CD4-positive, alpha-beta T cell (primary cell): ENCODE results near the gene AP1S3. TPM values are rescaled to one million over a fixed set of nuclear protein-coding genes. Genes with fewer than 3 reads are reported as not detected.

Experiments used
- ATAC-seq: fragments of 200-7000 bp; cut with Tn5 transposase; one replicate; pipeline ENCODE4 v1.10.0; 2022; ENCODE audit warnings: mild to moderate bottlenecking; ENCODE audit not compliant: poor library complexity
- CTCF ChIA-PET: fragments of 350-600 bp; sonication (Branson Sonifier 250); formaldehyde crosslinking; loops from one replicate; lab custom pipeline; 2021; ENCODE audit warnings: antibody characterized with exemption, inconsistent platforms; lab: Charles Lee
- POLR2A ChIA-PET: fragments of 350-600 bp; sonication (Branson Sonifier 250); formaldehyde crosslinking; loops from one replicate; lab custom pipeline; 2021; ENCODE audit warnings: antibody characterized with exemption, inconsistent platforms; lab: Charles Lee
- DNase-seq, 14 experiments: peaks; one replicate each; pipeline ENCODE4 v3.0.0-alpha.2; 2013 to 2020; ENCODE audit warnings: mixed read lengths in 2 of 14
- H3K27ac ChIP-seq, 2 donors: one replicate each; pipeline versions ENCODE4 v1.5.1 to v1.7.0; 2013; ENCODE audit warnings: low read length in 2 of 2, low read depth in 1 of 2, mild to moderate bottlenecking in 1 of 2
- H3K27me3 ChIP-seq, 2 experiments: 1 replicate in 1 of 2; 2 replicates in 1 of 2; pipeline versions ENCODE4 v1.6.1 to v1.7.0; 2013; ENCODE audit warnings: low read length in 2 of 2, control low read depth in 1 of 2, mild to moderate bottlenecking in 1 of 2, moderate library complexity in 1 of 2; ENCODE audit not compliant: insufficient read depth in 2 of 2, control insufficient read depth in 1 of 2
- H3K36me3 ChIP-seq: one replicate; pipeline ENCODE4 v1.6.1; 2013; ENCODE audit warnings: low read length, control low read depth; ENCODE audit not compliant: insufficient read depth
- H3K4me1 ChIP-seq: one replicate; pipeline ENCODE4 v1.6.1; 2013; ENCODE audit warnings: low read length, control low read depth; ENCODE audit not compliant: insufficient read depth
- H3K4me3 ChIP-seq: one replicate; pipeline ENCODE4 v1.5.1; 2013; ENCODE audit warnings: mild to moderate bottlenecking, low read length, moderate library complexity
- H3K9me3 ChIP-seq, 2 experiments: 1 replicate in 1 of 2; 2 replicates in 1 of 2; pipeline versions ENCODE4 v1.6.1 to v1.7.0; 2013; ENCODE audit warnings: low read length in 2 of 2, mild to moderate bottlenecking in 2 of 2, control low read depth in 1 of 2, moderate library complexity in 1 of 2; ENCODE audit not compliant: control insufficient read depth in 1 of 2, insufficient read depth in 1 of 2
- H3K27ac Mint-ChIP-seq: one replicate; pipeline ENCODE4 v1.8.0; 2020; ENCODE audit warnings: mixed read lengths
- H3K27me3 Mint-ChIP-seq: one replicate; pipeline ENCODE4 v1.8.0; 2021; ENCODE audit warnings: mixed read lengths
- H3K36me3 Mint-ChIP-seq: one replicate; pipeline ENCODE4 v1.8.0; 2021; ENCODE audit warnings: low read depth, mixed read lengths
- H3K4me1 Mint-ChIP-seq: one replicate; pipeline ENCODE4 v1.8.0; 2021; ENCODE audit warnings: low read depth, mixed read lengths
- H3K4me3 Mint-ChIP-seq: one replicate; pipeline ENCODE4 v1.8.0; 2020; ENCODE audit warnings: mild to moderate bottlenecking, mixed read lengths
- H3K9me3 Mint-ChIP-seq: one replicate; pipeline ENCODE4 v1.8.0; 2020; ENCODE audit warnings: mixed read lengths
- intact Hi-C, 2 experiments: fragments of 100-400 bp; cut with DNase I in 1 of 2; cut with micrococcal nuclease in 1 of 2; formaldehyde crosslinking; loops; one replicate each; pipeline versions ENCODE4 v1.15.1 to v1.9.0; 2023 to 2025; cut with DNase I, micrococcal nuclease
- total RNA-seq, 174 experiments: library from RNA in 2 of 174; stranded (reverse) in 2 of 174; gene quantifications; one replicate each; pipeline ENCODE4 v1.2.3 and lab custom pipeline; 2021 to 2026
- TF ChIP-seq, protein P1 (sequence below): fragments of 200-600 bp; IDR thresholded peaks from one replicate; pipeline ENCODE4 v1.8.0; 2022; ENCODE audit warnings: antibody characterized with exemption, mild to moderate bottlenecking

The AP1S3 gene
- total RNA-seq, 2 experiments from 2014 or later: 0.50 to 0.71 TPM

DNA sequence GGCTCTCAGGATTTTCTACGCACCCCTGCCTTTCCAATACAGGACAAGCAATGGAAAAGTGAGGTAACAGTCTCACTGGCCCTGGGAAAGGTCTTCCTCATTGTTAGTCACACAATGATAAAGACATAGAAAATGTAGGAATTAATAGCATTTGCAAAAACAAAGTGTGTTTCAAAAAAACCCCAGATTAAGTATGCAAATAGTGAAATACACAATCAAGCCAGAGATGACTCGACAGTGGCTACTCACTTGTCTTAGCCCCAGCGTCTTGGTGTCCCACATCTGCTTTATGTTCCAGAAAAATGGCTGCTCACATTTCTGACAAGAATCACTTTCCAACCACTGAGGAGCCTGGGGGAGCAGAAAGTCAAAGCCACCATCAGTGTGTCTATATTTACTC lies 47.0 kb upstream of the AP1S3 start:
- Mint-ChIP-seq H3K4me3 (no peak overlapping the region), H3K27me3 (no peaks in the 10 kb centered on the region), H3K4me1 (no peaks in the 10 kb centered on the region), H3K36me3 (peaks cover 78% of the 10 kb centered on the region), H3K9me3 (no peaks in the 10 kb centered on the region), H3K27ac (no peak overlapping the region)
- Histone ChIP-seq H3K27ac (no peak overlapping the region), H3K36me3 (peaks cover 44% of the 10 kb centered on the region), H3K4me3 (no peak overlapping the region), H3K27me3 (no peaks in the 10 kb centered on the region), H3K9me3 (no peaks in the 10 kb centered on the region), H3K4me1 (no peaks in the 10 kb centered on the region)
- no peak for ATAC-seq
- ChIA-PET POLR2A (no interaction called here), CTCF (no interaction called here)
- TF ChIP-seq, protein P1, sequence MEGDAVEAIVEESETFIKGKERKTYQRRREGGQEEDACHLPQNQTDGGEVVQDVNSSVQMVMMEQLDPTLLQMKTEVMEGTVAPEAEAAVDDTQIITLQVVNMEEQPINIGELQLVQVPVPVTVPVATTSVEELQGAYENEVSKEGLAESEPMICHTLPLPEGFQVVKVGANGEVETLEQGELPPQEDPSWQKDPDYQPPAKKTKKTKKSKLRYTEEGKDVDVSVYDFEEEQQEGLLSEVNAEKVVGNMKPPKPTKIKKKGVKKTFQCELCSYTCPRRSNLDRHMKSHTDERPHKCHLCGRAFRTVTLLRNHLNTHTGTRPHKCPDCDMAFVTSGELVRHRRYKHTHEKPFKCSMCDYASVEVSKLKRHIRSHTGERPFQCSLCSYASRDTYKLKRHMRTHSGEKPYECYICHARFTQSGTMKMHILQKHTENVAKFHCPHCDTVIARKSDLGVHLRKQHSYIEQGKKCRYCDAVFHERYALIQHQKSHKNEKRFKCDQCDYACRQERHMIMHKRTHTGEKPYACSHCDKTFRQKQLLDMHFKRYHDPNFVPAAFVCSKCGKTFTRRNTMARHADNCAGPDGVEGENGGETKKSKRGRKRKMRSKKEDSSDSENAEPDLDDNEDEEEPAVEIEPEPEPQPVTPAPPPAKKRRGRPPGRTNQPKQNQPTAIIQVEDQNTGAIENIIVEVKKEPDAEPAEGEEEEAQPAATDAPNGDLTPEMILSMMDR: no peak
- DNase-seq: no peak
- intact Hi-C loops: no loop called here

GRCh38 chr2:223882715-223883114 lies 45.3 kb upstream of the AP1S3 start:
- Mint-ChIP-seq H3K4me1 (no peaks in the 10 kb centered on the region), H3K36me3 (peaks cover 84% of the 10 kb centered on the region), H3K4me3 (no peak overlapping the region), H3K27me3 (no peaks in the 10 kb centered on the region), H3K9me3 (no peaks in the 10 kb centered on the region), H3K27ac (no peak overlapping the region)
- DNase-seq (no peak), ATAC-seq (no peak)
- H3K36me3 ChIP-seq: peaks cover 58% of the 10 kb centered on the region
- H3K9me3 ChIP-seq: no peaks in the 10 kb centered on the region
- TF ChIP-seq, protein P1: no peak
- H3K4me1 ChIP-seq: no peaks in the 10 kb centered on the region
- intact Hi-C loops: no loop called here
- no peak overlapping the region for H3K27ac ChIP-seq
- ChIA-PET POLR2A (no interaction called here), CTCF (no interaction called here)
- no peak overlapping the region for H3K4me3 ChIP-seq
- no peaks in the 10 kb centered on the region for H3K27me3 ChIP-seq

DNA sequence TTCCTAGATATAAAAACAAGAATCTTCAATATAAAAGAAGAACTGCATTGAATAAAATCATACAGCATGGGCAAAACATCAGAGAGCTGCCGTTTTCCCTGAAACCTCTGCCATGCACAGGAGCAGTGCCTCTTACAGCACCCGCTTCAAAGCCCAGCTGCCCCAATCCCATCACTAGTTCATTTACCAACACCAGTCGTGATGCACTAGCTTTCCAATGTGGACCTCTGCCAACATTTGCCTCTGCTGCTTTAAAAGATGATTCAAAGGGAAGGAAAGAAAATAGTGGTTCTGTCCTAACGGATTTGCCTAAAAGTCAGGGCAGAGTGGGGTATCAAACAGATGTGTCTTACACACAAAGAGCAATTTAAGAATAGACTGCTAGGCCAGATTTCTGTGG lies 43.4 kb upstream of the AP1S3 start:
- ChIA-PET POLR2A (no interaction called here), CTCF (no interaction called here)
- H3K9me3 Mint-ChIP-seq: no peaks in the 10 kb centered on the region
- Histone ChIP-seq H3K27me3 (no peaks in the 10 kb centered on the region), H3K27ac (no peak overlapping the region), H3K4me1 (no peaks in the 10 kb centered on the region), H3K9me3 (no peaks in the 10 kb centered on the region), H3K4me3 (no peak overlapping the region), H3K36me3 (peaks cover 58% of the 10 kb centered on the region)
- no peak overlapping the region for H3K4me3 Mint-ChIP-seq
- no peak for ATAC-seq
- H3K4me1 Mint-ChIP-seq: no peaks in the 10 kb centered on the region
- TF ChIP-seq, protein P1: no peak
- no peak overlapping the region for H3K27ac Mint-ChIP-seq
- no peak for DNase-seq
- H3K27me3 Mint-ChIP-seq: no peaks in the 10 kb centered on the region
- intact Hi-C loops: no loop called here
- H3K36me3 Mint-ChIP-seq: peaks cover 93% of the 10 kb centered on the region
